HG03571 (cell line): Measurements from ENCODE around the gene LBHD1.
"Not testable (repeated sequence)": the region's sequence is repeated elsewhere in the genome, so short reads cannot be mapped to it uniquely, and the experiment has no call there.

Experiments used
- ATAC-seq: cut with Tn5 transposase; IDR thresholded peaks from one replicate; pipeline ENCODE4 v1.9.1; 2021; ENCODE audit not compliant: unreplicated experiment

Gene LBHD1

GRCh38 chr11:62671608-62672389 lies at the start of gene LBHD1, which contains the start of gene UQCC3:
Gene LBHD1, minus strand, starts transcription at chr11:62672267. Its CDS starts 2,236 bp downstream, at chr11:62670031.
Gene UQCC3, plus strand, starts transcription at chr11:62671673. Its CDS starts 73 bp downstream, at chr11:62671746.
- ATAC-seq: peak; percentile 44

DNA sequence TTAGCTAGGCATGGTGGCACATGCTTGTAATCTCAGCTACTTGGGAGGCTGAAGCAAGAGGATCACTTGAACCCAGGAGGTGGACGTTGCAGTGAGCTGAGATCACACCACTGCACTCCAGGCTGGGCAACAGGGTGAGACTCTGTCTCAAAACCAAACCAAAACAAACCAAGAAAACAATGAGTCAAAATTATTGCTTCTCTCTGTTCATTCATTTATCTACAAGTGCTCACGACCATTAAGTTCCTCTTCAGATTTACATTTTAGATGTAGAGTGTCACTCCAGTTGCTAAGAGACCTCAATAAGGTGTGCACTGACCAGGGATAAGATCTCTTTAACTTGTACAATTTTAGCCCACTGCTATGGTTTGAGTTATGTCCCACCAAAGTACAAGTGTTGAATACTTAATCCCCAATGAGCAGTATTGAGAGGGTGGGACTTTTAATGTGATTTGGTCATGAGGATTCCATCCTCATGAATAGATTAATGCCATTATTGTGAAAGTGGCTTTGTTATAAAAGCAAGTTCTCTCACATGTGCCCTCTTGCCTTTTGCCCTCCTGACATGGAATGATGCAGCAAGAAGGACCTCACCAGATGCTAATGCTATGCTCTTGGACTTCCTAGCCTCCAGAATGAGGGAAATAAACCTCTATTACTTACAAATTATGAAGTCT lies 47.4 kb upstream of the LBHD1 start:
- ATAC-seq: no peak

- no peak for ATAC-seq
Observed at GRCh38 chr11:62716816-62717215, 44.7 kb upstream of the LBHD1 start.

- ATAC-seq: no peak
Observed at GRCh38 chr11:62716206-62716605, 44.1 kb upstream of the LBHD1 start.

DNA sequence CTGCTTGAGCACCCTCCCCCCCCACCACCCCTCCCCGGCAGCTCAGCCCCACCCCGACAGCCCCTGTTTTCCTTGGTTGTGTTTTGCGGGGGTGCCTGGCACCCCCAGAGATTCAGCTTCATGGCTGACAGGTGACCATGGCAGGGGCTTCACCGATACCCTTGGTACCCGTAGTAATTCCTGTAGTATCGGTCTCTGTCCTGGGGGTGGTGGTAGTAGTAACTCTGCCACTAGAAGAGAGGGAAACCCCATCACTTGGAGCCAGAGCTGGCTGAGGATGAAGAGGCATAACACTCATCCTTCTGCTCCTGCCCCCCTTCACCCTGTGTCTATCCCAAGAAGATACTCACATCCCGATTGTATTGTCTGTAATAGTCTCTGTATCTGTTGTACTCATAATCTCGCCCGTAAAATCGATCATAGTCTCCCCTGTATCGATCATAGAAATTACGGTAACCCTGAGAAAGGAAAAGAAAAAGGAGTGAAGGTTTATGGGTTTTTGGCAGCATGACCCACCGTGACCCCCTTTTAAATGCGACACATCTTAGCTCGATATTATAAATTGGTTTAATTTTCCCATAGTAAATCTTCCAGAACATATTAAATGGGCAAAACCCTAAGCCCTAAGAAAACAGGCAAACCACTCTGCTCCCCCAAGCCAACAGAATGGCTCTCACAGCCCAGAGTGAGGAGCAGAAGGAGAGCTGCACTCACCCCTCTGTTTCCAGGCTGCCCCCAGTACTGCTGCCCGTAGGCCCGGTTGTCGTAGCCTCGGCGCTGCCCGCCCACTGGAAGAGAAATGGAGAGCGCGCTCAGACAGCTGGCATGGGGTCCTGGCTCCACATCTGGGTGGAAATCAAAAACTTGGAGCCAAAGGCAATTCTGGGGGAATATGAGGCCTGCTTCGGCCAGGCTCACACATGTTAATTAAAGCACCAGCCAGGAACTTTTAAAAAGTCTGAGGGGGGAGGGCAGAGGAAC lies 43.4 kb upstream of the LBHD1 start:
- no peak for ATAC-seq

- no peak for ATAC-seq
Observed at GRCh38 chr11:62713343-62713742, 41.3 kb upstream of the LBHD1 start.

DNA sequence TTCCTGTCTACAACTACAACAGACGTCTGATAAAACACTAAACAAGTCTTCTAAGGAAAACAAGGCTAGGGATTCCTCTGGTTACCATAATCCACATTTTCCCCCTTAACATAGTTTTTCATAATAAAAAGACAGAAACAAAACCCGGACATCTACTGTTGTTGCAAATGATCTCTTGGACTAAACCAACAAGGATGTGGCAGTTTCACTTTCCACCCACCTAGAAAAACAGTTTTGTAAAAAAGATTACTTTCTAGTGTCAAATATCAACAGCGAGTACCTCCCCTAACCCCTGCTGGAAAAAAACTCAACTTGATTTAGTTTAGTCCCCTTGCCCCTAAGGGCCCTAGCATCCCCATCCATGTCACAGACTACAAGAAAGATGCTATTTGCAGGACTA lies 40.8 kb upstream of the LBHD1 start:
- ATAC-seq: no peak

DNA sequence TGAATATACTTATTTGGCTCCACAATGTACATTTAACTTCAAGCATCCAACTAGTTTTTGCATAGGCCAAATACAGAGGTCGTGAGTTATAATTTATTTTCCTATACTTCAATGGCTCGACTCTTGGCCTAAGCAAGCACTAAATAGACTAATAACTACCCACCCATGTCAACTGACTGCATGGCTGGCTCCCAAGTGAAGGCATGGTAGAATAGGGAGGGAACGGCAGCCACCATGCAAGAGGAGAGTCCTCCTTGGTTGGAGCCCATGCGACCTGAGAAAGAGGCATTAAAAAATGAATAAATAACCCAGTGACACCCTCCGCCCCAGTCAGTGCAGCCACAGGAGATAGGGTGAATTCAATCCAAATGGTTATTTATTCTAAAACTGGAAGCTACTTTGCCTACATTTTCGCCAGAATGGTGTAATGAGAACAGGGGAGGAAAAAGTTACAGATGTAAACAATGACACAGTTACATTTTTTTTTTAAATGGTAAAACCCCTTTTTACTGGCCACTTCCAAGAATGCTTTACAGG lies 40.3 kb upstream of the LBHD1 start:
- no peak for ATAC-seq

DNA sequence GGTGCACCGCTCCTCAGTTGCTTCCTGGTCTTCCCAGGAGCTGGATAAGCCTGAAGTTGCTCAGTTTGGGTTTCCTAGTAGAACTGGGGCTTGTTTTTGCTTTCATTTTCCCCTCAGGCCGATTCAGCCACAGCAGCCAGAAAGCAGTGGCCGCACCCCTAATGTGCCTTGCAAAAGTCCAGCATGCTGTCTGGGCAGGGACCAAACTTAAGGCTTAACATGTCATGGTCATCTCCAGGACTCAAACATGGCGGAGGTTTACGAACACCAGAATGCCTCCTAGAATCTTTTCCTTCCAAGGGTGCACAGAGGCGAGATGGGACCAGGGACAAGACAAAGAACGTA lies 37.9 kb upstream of the LBHD1 start:
- ATAC-seq: no peak

GRCh38 chr11:62709247-62710000 lies 37.4 kb upstream of the LBHD1 start:
- peak; percentile 60 for ATAC-seq

DNA sequence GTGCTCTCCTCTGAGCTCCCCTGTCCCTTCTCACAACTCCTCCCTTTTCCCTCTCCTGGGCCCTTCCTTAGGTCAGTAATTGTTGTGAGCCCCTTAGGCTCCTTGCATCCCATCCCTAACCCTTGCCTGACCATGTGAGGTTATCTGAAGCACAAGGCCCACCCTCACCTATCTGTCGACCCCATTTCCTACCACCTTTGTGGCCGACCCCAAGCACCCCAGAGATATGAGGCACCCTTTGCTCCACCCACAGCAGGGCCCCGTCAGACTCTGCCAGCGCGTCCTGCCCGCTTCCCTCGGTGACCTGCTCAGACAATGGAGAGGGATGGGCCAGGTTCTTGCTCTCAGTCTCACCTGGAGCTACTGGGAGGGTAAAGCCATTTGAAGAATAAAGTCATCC lies 36.7 kb upstream of the LBHD1 start:
- ATAC-seq: no peak

DNA sequence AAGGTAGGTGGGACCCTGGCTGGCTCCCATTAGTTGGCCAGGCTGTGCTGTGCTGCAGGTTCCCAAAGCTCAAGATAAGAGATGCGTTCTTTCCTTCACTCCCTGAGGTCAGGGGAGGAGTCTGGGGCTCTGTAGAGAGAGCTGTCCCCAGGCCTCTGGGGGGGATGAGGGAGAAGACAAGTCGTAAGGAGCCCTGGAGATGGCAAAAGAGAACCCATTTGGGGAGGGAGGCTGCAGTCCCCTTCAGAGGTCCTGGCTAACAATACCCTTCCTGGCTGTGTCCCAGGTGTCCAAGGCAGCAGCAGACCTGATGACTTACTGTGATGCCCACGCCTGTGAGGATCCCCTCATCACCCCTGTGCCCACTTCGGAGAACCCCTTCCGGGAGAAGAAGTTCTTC lies 36.3 kb upstream of the LBHD1 start:
- no peak for ATAC-seq

DNA sequence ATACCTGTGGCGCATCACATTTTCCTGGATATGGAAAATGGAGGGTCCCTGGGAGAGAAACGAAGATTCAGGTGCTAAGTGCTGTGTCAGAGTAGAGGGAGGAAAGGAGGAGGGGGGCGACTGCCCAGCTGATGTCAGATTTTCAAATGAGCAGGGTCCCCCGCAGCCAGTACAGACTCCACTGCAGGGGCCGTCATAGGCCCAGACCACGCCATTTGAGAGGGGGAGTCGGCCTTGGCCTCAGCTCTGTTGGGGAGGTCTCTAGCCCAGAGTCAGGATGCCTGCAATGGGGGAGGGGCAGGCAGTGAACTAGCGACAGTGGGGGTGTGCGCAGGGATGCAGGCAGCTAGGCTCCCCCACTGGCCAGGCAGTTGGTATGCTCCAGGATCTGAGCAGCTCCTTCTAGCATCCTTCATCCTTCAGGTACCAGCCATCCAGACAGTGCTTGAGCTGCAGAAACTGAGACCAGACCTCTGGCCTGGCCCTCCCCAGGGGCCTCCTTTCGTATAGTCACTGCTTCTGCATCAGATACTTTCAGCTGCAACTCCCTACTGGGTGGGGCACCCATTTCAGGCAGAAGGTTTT lies 35.3 kb upstream of the LBHD1 start, which contains the start of the genes BSCL2 and GNG3:
TSS of gene BSCL2 (minus strand) at position 148 of the 585 bp plus-strand sequence. CDS start 229 bp downstream, outside the sequence.
TSS of gene GNG3 (plus strand) at position 400 of the 585 bp plus-strand sequence. CDS start 620 bp downstream, outside the sequence.
- no peak for ATAC-seq

DNA sequence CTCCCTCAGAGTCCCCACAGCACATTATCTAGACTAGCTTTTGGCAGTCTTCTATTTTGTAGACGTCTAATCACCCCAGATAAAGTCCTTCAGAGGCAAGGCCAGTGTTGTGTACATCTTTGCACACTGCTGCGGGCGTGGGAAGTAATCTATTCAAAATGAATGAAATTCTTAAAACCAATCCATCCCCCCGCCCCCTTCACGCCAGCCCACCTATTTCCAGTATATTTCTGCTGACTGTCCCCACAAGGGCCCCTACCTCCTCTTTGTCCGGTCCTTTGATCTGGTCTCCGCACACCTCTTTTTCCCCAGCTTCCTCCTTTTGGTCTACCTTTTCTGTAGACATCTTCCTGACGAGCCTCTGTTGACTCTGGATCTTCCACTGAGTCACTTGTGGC lies 34.8 kb upstream of the LBHD1 start:
- ATAC-seq: no peak

DNA sequence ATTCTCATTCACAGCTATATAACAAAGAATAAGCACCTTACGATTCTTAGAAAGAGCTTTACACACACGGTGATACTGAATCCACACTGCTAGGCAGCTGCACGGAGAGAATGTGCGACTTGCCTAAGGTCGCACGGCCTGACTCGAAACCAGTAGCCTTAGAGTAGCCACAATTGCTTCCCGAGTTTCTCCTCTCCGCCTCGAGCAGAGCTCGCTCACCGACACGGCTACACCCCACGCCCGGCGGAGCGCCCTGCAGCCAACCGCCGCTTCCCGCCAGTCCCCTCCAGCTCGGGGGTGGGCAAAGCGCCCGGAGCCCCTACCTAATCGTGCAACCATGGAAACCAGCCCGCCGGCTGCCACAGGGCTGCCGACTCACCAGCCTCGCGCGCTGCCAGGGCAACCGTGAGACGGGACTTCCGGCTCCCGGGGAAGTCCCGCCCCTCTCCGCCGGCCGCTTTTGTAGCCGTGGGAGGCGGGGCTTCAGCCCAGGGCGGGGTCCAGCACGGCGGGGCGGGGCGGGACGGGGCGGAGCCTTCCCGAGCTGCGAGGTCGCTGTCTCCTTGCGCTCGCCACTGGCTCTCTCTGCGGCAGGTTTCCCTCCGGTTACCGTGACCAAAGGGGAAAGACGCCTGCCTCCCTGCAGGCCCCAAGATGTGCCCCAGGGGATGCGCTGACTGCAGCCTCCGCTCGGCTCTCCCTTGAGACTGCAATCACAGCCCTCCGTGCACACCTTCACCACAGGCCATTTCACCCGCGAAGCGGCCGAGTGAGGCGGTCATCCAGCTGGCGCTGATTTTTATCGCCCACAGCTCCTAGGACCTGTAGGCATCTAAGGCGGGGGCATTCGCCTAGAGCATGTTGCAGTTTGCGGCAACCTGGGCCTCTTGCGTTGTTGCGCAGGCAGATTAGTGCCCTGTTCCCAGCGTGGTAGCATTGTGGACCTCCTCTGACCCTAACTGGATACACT lies 34.1 kb upstream of the LBHD1 start:
- peak; percentile 53 for ATAC-seq

GRCh38 chr11:62705413-62705812 lies 33.3 kb upstream of the LBHD1 start:
- no peak for ATAC-seq

GRCh38 chr11:62703921-62704320 lies 31.9 kb upstream of the LBHD1 start:
- not testable (repeated sequence) for ATAC-seq

- no peak for ATAC-seq
Observed at GRCh38 chr11:62702246-62702645, 30.2 kb upstream of the LBHD1 start.
